Gastroesophageal sphincter (tissue), 3 donors: Measurements from ENCODE around the gene EVI5L.

ENCODE experiments used
- CTCF ChIP-seq, 4 experiments: fragments of 200-600 bp in 2 of 4; fragments of 450-650 bp in 2 of 4; sonication (generic) in 1 of 4; IDR thresholded peaks; one replicate each; pipeline ENCODE4 v1.5.1; 2017 to 2019; ENCODE audit warnings: antibody characterized with exemption in 4 of 4, mild to moderate bottlenecking in 2 of 4, moderate library complexity in 2 of 4
- EP300 ChIP-seq: sonication (generic); formaldehyde crosslinking; IDR thresholded peaks from one replicate; pipeline ENCODE4 v1.6.1; 2017; ENCODE audit warnings: antibody characterized with exemption, mild to moderate bottlenecking
- POLR2A ChIP-seq, 2 donors: fragments of 450-650 bp; IDR thresholded peaks; one replicate each; pipeline ENCODE4 v1.6.1; 2017; ENCODE audit warnings: antibody characterized with exemption in 2 of 2, mild to moderate bottlenecking in 2 of 2, moderate library complexity in 1 of 2

- TF ChIP-seq CTCF (IDR thresholded peaks at IDR 0.05) (no peak), POLR2A (IDR thresholded peaks at IDR 0.05) (no peak), EP300 (no peak)
Measured at GRCh38 chr19:7815325-7815724, 14.7 kb upstream of the EVI5L start.
